ENCODE results near the gene ARHGAP5.

- TF ChIP-seq CREM (CRISPR knock-in tag; IDR thresholded peaks at IDR 0.05), result no peak
- TF ChIP-seq, protein P1, sequence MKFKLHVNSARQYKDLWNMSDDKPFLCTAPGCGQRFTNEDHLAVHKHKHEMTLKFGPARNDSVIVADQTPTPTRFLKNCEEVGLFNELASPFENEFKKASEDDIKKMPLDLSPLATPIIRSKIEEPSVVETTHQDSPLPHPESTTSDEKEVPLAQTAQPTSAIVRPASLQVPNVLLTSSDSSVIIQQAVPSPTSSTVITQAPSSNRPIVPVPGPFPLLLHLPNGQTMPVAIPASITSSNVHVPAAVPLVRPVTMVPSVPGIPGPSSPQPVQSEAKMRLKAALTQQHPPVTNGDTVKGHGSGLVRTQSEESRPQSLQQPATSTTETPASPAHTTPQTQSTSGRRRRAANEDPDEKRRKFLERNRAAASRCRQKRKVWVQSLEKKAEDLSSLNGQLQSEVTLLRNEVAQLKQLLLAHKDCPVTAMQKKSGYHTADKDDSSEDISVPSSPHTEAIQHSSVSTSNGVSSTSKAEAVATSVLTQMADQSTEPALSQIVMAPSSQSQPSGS (CRISPR knock-in tag; IDR thresholded peaks at IDR 0.05; ENCODE audit: borderline replicate concordance, low read depth), result no peak
- no peak for TF ChIP-seq JUN (CRISPR knock-in tag; IDR thresholded peaks at IDR 0.05)
- no peak for TF ChIP-seq CTCF (IDR thresholded peaks at IDR 0.05)
- TF ChIP-seq IRF1 (CRISPR knock-in tag; IDR thresholded peaks at IDR 0.05), result no peak
- TF ChIP-seq FOXK1 (CRISPR knock-in tag; IDR thresholded peaks at IDR 0.05), result no peak
- no peak for TF ChIP-seq MAX (CRISPR knock-in tag; IDR thresholded peaks at IDR 0.05)
- TF ChIP-seq PRDM15 (CRISPR knock-in tag; IDR thresholded peaks at IDR 0.05), result no peak
- TF ChIP-seq, protein P2, sequence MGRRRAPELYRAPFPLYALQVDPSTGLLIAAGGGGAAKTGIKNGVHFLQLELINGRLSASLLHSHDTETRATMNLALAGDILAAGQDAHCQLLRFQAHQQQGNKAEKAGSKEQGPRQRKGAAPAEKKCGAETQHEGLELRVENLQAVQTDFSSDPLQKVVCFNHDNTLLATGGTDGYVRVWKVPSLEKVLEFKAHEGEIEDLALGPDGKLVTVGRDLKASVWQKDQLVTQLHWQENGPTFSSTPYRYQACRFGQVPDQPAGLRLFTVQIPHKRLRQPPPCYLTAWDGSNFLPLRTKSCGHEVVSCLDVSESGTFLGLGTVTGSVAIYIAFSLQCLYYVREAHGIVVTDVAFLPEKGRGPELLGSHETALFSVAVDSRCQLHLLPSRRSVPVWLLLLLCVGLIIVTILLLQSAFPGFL (CRISPR knock-in tag; IDR thresholded peaks at IDR 0.05; ENCODE audit: borderline replicate concordance), result no peak
Measured at GRCh38 chr14:32078023-32078857, 1.1 kb downstream of the ARHGAP5 start.
